GM19328 (cell line): ENCODE data around the gene AGBL1.

ENCODE experiments used
- ATAC-seq: cut with Tn5 transposase; IDR thresholded peaks from one replicate; pipeline ENCODE4 v1.9.1; 2021; ENCODE audit warnings: mild to moderate bottlenecking, moderate library complexity; ENCODE audit not compliant: unreplicated experiment

AGBL1 gene

DNA sequence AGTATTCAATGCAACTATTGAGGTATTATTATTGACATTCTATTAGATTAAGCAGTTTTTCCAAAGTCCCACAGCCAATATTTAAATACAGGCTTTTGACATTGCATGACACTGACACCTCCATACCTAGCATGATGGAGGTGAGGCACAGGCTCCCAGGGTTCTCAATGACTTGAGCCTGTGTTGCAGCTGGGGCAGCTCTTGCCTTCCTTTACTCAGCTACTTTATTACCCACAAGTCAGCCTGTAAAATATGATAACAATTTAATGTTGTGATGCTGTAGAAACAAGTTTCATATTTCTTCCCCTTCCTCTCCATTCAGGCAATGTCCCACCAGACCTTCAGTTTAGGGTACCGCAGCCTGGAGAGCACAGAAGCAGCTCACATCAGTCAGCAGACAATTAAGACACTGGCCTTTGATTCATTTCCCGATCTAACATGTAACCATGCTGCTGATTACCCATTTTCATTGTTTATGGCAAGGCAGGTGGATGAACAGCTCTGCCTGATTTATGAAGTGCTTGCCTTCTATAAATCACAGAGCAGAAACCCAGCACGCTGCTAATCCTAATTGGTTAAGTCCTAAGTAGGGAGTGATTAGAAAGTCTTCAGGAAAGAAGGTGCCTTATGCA is 826.1 kb downstream of the AGBL1 start:
- ATAC-seq, result no peak

DNA sequence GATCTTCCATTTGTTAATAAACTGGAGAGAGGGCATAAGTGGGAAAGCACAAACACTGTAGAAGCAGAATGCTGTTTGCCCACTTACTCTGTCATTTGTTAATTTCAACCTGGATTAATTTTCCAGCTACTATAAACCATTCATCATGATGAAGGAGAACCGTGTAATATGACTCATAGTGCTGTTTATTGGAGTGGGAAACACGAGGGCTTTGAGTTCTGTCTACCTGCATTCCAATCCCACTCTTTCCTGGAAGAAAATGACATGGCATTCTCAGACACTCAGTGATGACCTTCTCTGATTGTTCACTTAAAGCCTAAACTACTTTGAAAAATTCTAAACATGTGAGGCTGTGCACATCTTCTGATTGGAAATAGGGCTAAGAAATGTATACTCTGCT is 826.7 kb downstream of the AGBL1 start:
- ATAC-seq, result no peak

DNA sequence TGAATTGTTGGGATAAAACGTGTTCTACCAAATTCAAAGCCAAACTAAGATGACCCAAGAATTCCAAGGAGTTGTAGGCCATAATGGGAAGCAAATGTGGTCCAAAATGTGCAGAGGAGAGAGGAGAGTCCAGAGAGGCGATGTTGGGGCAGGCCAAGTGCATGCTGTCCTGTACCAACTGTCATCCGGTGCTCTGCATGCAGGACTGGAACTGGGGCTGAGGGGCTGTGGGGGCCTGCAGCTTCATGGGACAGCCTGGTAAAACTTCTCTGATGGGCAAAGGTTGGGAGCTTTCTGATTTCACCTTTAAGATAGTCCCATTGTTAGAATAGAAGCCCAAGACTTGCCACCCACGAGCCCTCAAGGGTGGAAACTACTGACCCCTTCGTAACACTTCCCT is 831.4 kb downstream of the AGBL1 start:
- no peak for ATAC-seq

DNA sequence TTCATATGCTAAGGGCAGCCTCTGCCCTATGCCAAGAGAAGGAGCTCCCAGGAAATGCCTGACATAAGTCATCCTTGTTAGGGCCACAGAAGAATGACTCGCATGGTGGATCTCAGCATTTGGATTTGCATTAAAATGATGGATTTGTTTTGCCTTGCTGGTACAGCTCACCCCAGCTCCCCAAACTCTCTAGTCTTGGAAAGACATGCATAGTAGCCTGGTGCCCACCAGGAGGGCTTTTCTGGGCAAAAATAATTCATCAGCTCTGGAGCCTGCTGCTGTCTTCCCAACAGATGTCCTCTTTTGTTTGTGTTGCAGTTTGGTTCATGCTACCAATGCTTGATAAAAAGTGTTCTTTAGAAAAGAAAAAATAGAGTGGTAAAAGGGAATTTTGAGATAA is 833.0 kb downstream of the AGBL1 start:
- ATAC-seq, result no peak

DNA sequence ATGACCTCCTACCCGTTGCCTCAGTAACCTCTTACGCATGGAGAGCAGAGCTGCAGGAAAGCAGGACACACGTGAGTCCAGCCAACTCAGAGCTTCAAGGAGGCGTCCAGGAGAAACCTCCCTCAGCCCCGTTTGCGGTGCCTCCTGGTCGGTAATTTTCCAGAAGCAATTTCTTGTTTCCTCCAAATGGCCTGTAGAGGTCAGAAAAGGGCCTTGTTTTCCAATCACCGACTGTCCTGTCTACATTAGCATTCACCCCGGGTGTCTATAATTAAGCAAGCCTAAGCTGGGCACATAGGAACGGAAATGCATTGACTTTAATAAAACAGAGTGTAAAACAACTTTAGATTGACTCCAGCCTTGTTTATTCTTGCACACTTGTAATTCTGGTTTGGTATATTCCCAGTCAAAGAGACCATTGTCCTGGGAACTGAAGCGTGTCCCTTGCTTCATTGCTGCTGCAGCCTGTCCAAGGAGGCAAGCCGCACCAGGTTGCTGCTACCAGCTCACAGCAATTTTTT is 836.2 kb downstream of the AGBL1 start:
- no peak for ATAC-seq

DNA sequence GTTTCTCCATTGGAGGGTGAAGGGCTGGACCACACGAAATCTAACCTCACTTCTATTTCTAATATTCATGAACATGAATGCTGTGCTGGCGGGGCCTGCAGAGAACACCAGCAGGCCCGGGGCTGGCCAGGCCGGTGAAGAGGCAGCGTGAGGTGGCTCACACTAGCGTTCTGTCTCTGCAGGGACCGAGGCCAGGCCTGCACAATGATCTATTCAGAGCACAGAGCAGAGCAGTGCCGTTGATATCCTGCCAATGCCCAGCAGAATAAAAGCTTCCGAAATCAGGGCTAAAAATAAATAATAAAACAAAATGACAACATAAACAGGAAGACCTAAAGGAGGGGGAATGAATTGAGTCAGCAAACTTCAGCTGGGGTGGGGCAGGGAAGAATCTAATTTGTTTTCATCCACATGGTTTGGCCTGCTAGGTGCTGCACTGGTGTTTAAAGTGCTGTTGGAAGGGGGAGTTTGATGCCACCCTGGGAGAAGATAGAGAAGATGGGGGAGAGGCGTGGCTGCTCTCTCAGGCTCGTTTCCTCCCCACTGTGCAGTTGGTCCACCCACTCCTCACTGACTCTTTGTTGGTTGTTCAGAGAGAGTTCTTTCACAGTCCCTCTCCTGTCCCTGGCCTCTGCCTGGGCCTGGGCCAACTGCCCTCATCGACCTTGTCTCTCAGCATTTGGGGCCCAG is 837.1 kb downstream of the AGBL1 start:
- ATAC-seq, result no peak

DNA sequence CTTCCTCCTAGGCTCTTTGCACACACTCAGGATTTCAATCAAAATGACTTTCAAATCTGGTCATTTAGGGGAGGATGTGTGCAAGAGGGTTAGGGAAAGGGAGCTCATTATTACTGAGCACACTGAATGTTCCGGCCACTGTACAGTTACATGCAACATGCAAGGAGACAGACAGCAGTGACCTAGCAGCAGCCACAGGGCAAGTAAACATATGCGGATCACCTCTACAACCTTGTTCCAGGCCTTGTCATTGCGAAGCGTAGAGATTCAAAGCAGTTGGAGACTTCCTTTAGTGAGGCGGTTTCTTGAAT is 837.6 kb downstream of the AGBL1 start:
- no peak for ATAC-seq

DNA sequence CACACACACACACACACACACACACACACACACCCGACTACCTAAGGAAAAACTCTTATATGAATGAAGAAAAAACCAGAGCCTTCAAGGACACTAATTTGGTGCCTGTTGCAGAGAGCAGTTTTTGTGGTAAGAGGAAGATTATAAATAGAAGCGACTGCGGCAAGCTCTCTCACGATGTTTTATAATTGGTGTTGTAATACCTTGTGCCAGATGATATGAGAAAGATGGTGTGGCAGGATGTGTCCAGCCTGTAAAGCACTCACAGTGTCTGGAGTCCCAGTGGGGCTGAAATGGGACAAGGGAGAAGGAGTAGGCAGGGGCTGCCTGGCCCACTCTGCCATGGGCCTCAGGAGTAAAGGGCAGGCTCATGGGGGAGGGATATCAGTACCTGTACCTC is 839.9 kb downstream of the AGBL1 start:
- no peak for ATAC-seq

DNA sequence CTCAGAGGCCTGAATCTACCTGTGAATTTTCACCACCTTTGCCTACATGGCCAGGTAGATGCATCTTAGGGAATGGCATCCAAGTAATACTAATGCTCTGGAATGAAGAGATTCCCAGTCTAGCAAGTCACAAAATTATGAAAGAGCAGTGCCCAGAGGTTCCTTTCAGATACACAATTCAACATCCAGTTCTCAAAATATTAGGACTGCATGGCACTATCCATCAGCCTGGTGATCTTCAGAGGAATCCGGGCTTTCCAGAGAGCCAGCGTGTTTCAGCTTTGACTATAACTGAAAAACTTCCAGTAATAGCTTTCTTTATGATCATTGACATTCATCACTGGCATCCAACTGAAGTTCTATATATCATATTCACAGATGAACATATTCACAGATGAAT is 849.8 kb downstream of the AGBL1 start:
- no peak for ATAC-seq

DNA sequence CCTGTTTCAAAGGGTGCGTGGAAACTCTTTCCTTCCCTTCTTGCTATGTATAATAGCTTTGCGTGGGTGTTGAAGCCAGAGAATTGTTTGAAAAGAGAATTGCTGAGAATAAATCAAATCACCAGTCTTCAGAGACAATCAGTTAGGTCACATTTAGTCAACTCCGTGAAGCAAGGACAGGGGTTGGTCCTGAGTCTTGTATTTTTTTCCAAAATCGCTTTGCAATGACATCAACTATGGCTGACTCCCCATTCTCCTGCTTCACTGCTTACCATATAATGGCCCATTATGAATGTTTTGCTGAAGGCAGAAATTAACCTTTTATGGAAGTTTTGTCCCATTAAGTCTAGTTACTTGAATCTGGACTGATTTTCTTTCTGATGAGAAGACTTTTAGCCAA is 852.8 kb downstream of the AGBL1 start:
- no peak for ATAC-seq

DNA sequence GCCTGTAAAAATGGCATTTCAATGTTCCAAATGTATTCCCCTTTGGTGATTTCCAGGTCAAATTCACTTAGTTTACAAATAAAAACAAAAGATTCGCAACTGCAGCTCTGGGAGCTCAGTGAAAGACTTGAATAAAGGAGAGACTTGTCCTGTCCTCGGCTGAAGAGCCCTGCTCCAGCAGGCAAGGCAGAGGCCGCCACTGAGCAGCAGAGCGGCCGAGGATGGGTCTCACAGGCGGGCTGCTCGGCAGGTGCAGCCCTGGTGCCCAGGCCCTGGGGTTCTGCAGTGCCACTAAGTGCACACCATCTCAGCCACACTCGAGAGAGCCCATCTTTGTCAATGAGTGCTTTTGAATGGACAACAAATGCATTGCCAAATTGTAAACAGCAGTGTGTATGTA is 856.2 kb downstream of the AGBL1 start:
- no peak for ATAC-seq

DNA sequence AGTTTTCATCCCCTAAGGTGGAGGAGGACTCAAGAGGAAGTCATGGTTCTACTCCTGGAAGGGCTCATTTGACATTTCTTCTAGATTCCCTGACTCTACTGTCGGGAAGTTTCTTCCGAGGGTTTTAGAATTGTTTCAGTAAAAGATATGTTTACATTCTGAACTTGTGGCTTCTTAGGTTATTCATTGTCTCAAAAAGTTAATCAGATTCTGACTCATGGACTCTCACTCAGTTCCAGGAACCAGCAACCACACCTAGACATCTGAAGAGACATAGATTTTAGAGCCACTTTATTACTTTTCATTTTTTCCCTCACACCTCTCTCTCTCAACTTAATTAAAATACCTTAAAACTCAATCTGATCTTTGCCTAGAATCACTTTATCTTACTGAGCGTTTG is 862.6 kb downstream of the AGBL1 start:
- no peak for ATAC-seq

DNA sequence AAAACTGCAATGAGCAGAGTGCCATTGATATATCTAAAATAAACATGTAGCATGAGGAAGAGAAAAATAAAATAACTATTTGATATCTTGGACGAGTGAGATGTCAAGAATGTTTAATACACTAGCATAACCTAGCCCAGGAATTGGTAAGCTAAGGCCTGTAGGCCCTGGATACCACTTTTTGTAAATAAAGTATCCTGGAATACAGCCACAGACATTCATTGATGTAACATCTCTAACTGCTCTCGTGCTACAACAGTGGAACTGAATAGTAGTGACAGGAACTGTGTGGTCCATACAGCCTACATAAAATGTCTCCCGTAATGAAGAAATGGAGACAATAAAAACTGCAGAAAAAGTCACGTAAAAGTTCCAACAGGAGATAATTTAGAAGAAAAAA is 869.0 kb downstream of the AGBL1 start:
- no peak for ATAC-seq

DNA sequence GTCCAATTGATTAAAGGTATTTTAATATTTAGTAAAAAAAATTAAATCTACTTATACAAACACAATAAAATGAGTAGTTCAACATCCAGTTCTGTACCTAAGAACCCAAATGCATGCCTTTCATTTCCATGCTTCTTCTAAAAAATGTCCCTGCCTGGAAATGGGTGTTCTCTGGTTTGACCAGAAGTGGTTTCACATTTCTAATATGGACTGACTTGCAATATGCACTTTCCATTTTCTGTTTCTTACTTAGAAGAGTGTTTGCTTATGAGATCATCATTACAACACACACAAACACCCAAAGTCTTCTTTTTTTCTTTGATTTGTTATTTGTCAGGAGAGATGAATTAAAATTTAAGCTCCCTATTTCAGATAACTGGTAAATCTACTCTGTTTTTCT is 879.6 kb downstream of the AGBL1 start:
- ATAC-seq, result no peak

DNA sequence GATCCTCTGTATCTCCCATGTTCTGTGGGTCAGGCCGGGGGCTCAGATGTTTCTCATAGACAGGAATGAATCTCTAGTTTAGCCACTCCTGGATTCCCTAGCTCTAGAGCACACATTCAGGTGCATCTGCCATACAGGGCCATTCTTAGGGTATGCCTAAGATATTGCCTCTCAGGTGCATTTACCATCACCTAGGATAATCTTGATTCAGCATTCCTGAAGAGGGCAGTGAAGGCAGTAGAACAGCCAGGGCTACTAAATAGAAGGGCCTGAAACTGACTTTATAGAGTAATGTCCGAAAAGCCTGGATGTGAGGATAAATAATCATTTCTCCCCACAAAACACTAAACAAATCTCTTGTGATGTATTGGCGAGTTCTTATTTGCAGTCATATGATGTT is 882.0 kb downstream of the AGBL1 start:
- ATAC-seq, result no peak

DNA sequence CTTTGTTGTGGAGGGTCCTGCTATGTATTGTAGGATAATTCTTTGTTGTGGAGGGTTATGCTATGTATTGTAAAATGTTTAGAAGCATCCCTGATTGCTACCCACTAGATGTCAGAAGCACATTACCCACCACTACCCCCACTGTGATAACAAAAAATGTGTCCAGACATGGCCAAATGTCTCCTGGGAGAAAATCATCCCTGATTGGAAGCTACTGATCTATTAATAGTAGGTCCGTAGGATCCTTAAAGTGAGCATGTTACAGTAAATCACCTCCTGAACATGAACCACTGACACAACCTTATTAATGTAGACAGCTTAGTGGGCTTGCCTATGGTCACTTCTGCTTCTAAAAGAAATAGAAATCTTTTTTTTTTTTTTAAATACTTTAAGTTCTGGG is 884.6 kb downstream of the AGBL1 start:
- no peak for ATAC-seq

DNA sequence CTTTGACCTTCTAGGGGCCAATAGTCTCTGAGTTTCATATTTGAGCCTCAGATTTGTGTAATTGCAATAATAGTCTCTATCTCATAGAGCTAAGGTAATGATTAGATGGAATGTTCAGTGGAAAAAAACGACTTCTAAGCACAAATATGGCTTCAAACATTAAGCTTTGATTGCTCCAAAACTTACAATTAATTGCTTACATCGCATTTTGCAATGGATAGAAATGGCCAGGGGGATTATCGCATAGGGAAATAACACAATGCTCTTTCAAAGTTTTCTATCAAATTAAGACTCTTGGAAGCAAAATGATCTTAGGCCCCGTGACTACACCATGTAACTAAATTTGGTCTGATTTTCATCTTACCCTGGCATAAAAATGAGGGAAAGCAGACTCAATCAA is 888.6 kb downstream of the AGBL1 start:
- no peak for ATAC-seq

DNA sequence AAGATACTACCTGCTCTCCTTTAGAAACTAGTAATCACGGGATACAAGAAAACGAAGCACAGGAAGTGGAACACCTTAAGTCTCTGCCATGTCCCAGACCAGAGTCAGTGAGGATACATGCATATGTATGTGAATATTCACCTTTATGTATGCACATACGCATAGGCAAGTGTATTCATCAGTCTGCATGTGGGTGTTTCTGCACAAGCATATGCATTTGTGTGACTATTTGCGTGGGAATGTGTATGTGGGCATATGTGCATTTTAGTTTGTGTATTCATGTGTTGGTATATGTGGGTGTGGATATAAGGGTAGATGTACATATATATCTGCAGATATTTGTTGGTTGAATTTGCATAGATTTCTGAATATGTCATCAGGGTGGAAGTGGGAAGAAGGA is 889.7 kb downstream of the AGBL1 start:
- no peak for ATAC-seq

DNA sequence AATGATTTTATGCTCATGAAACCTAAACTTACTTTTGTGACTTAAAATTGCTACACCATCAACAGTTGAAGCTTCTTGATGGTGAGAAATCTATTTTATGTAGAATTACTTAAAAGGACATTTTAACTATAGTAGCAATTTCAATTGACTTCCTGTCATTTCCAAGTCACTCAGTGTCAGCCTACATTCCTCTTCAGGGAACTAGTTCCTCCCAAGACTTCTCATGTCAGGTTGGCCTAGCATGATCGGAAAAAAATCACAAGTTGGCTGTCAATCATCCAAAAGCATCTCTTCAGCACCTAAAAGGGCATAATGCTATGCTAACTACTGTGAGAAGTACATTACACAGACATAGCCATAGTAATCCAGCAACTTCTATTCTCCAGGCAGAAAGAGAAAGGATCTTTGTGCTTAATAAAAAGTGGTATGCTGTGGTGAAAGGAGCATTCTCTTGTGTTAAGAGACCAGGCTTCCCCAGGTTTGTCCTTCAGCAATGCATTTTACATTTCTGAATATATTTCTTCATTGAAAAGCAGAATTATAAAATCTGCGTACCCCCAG is 893.7 kb downstream of the AGBL1 start:
- ATAC-seq, result no peak

DNA sequence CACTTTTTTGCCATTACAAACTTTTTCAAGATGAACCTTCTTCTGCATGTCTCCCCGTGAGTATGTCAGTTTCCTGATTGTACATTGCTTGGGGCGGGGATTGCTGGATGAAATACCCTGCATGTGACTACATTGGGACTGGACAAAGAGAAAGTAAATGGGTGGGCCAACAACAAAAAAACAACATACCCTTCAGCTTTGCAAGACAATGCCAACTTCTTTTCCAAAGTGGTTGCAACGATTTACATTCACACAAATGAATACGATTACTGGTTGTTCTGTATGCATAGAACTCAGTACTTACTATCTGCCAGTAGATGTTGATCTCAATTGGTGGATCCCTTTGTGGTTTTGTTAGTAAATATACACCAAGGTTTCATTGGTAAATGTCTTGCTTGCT is 908.4 kb downstream of the AGBL1 start:
- ATAC-seq, result no peak

DNA sequence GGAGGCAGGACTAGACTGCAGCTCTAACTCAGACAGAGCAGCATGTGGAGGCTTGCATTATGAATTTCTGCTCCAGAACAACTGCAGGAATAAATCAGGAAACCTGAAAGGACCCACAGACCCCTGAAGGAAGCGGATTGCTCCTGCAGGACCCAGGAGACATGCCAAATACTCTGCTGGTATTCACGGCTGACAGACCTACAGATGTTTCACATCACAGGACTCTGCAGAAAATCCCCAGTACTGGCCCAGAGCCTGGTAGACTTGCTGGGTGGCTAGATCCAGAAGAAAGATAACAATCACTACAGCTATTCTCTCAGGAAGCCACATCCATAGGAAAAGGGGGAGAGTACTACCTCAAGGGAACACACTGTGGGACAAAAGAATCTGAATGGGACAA is 942.1 kb downstream of the AGBL1 start:
- ATAC-seq, result no peak

DNA sequence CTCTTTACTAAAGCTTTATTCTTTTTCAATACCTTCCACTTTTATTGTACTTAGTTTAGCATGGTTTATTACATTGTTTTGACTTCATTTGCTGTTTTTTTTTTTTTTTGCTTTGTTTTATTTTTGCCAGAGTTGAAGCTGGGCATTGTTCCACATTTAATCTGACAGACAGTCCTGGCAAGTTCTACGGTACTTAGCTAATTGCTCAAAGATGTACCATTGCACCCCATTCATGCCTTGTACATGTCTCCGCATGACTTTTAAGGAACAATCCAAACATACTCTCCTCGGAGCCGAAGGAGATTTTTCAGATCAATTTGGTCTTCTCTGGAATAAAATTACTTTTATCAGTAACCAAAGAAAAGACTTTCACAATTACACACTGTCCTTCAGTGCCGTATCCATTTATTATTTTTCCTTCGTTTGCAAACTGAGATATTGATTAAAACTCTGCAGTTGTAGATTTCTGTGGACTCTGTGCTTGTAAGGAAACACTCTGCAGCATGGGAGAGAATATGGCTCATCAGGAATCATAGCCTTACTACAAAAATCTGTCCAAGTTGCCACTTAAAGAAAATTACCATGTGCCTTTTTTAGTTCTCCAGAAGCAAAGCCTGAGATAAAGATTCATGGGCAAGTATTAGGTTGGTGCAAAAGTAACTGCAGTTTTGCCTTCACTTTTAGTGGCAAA is 952.0 kb downstream of the AGBL1 start:
- ATAC-seq, result no peak
